HG03108 (cell line): ENCODE measurements around the gene EOGT.

ENCODE experiments used
- ATAC-seq: cut with Tn5 transposase; IDR thresholded peaks from one replicate; pipeline ENCODE4 v1.9.1; 2021; ENCODE audit warnings: moderate library complexity; ENCODE audit not compliant: unreplicated experiment

EOGT gene

DNA sequence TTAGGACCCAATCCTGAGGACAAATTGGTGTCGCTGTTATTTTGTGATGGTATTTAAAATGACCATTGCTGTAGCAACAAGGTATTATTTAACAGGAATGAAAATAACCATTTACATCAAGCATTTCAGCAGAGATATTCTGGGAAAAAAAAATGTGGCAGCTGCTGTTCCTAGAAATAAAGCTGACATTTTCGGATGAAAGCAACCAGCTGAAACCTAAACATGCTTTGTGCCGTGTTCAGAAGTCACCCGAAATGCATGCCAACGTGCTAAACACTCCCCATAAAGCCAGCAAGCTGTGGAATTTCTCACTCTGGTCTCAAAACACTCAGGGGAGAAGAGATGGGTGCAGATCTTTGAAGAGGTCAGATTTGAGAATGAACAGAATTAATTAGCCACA, 49.6 kb downstream of the EOGT start:
- ATAC-seq: no peak

- ATAC-seq: no peak
These were observed 50.1 kb downstream of the EOGT start for GRCh38 chr3:68963376-68963775.

DNA sequence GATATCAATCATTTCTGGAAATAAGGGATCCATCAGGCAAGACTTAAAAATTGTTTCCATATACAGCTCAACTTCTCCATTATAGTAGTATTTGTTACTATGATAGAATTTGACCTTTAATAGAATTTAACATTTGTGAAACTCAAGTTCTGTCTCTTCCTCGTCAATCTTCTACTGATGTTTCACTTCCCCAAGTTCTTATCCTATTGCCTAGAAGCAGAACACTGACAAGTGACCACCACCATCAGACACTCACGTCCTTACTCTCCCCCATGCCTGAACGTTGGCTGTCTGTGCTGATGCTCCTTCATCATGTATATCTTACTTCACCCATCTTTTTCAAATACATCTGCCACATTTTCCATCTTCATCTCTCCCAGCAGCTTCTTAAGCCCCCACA, 54.6 kb downstream of the EOGT start:
- ATAC-seq: no peak

DNA sequence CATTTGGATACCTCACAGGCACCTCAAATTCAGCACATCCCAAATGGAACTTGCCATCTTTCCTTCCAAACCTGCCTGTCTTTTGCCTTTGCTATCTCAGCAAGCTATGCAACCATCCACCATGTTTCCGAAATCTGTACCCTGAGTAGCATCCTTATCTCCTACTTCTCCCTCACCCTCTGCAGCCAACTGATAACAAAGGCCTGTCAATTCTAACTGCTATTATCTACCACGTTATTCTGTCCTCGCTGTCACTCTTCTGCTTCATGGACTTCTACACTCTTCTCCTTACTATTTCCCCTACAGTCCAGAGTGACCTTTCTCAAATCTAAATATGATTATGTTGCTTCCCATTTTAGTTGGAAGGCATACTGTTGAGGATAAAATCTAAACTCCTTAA, 55.6 kb downstream of the EOGT start:
- ATAC-seq: no peak

GRCh38 chr3:68953816-68954444, 59.6 kb downstream of the EOGT start:
- no peak for ATAC-seq

DNA sequence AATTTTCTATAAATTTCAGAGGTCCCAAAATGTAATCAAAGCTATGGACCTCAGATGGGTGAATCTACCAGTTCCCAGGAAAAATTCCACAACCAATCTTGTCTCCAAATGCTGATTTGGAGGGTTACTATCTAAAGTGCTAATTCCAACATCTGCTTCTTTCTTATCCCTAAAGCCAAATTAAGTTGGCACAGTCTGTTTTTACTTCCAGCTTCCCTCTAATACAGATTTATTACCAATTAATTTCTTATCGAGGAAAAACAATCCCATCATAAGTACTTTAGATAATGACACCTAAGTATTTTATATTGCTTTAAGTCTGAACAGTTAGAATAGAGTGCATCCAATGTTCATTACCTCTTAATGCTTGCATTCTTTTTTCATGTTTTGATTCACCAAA, 68.3 kb downstream of the EOGT start:
- no peak for ATAC-seq

GRCh38 chr3:68943753-68944500, 69.6 kb downstream of the EOGT start:
- ATAC-seq: no peak

DNA sequence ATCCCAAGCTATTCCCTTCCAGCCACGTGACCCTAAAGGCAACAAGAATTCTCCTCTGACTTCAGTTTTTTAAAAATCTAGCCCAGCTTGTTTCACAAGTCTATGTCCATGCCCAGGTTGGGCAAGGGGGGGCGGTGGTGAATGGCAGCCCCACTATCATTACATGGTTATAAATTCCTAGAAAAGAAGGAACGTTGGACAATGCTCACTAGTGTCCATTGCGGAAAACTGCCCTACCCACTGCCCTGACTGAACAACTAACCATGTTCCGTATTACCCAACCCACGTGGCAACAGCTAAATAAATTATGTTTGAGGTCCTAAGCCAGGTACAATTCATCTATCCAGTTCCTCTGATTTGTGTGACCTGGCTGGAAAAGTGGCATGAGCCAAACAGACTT, 72.4 kb downstream of the EOGT start:
- ATAC-seq: no peak

DNA sequence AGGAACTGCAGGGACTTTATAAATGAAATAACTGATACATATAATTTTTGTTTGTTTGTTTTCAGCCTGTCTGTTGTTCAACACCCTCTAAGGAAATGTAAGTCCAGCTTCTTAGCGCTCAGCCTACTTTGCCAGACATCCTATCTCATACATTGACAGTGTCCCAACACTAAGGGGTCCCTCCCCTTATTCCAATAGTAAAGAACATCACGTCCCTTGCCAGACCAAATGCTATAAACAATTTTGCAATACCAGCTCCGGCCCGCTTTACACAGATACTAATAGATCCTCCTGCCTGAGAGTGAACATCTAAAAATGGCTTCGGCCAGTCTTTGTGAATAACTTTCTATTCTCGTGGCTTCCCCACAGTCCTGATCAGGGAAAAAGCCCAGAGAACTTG, 76.6 kb downstream of the EOGT start:
- ATAC-seq: no peak

DNA sequence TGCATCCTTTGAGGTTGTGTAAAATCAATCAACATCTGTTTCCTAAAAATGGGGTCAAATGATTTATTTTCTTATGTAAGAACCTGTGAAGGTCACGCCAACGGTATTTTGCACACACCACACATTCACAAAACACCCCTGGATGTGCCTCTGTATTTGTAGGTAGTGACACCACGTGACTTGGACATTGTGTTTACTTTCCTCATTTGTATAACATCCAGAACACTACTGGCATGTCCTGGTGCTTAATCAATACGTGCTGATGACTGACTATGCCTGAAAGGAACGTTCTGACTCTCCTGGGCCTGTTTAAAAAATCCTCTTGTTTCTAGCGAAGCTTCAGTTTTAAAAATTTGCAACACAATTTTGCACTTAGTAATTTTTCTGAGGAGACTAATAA, 77.7 kb downstream of the EOGT start:
- ATAC-seq: no peak

- no peak for ATAC-seq
These were observed 81.9 kb downstream of the EOGT start for GRCh38 chr3:68931406-68932149.
